ENCODE measurements around the gene RIN3. TPM values are rescaled to one million over a fixed set of nuclear protein-coding genes. Genes with fewer than 3 reads are reported as not detected.

The RIN3 gene
- total RNA-seq, 1 donor from 2014 or later, result 70.6 TPM

DNA sequence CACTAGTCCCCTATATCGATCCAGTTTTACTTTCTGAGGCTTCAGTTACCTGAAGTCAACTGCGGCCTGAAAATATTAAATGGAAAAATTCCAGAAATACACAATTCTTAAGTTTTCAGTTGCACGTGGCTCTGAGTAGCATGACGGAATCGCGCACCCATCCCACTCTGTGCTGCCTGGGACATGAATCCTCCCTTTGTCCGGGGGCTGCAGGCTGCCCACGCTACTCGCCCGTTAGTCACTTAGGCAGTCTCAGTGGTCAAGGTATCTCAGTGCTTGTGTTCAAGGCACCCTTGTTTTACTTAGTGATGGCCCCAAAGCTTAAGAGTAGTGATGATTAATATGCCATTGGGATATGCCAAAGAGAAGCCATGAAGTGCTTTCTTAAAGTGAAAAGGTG is 188.2 kb downstream of the RIN3 start:
- H3K27ac ChIP-seq, result no peak overlapping the region
- no peaks in the 10 kb centered on the region for H3K4me1 ChIP-seq
- H3K27me3 ChIP-seq (ENCODE audit: low read depth), result no peaks in the 10 kb centered on the region
- ATAC-seq (no peak), DNase-seq (no peak)
- no peaks in the 10 kb centered on the region for H3K9me3 ChIP-seq
- no peak overlapping the region for H3K4me3 ChIP-seq
- peaks cover 30% of the 10 kb centered on the region for H3K36me3 ChIP-seq
- intact Hi-C loops (cut with DNase I), result no loop called here
- TF ChIP-seq CTCF (IDR thresholded peaks at IDR 0.05), result no peak

DNA sequence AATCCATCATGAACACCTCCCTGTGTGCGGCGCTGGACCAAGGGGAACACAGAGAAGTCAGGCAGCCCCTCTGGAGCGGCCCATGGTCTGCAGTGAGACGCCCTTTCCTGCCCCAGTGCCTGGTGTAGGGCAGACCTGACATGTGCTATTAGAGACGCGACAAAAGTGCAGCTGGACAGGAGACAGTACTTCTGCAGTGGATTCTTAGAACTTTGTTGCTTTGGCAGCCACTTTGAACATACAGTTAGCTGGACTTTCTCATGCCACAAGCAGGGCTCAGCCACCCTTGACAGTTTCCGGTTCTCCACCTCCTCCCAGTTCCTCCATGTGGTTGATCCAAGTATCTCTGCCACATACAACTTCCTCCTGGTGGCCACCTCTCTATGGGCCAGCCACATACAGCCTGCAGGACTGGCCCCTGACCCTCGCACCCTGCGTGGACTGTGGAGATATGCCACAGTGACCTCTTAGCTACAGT is 188.9 kb downstream of the RIN3 start:
- peak; percentile 47 to 68 for ATAC-seq
- intact Hi-C loops (cut with DNase I), result no loop called here

DNA sequence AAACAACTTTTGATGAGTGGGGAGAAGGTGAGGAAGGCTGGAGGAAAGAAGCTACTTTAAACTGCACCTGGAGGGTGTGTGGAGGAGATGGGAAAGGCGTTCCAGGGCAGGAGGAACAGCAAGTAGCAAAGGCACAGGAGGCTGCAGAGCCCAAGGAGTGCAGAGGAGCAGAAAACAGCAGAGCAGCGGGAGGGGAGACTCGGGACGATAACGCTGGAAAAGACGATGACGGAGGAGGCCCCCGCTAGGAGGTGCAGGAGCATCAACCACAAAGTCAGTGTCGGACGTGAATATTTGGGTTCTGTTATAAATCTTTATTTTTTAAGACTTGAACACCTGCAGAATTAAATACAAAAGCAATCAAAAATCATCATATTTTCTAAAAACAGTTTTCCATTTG is 189.9 kb downstream of the RIN3 start:
- intact Hi-C loops (cut with DNase I), result no loop called here
- DNase-seq (no peak), ATAC-seq (no peak)
- H3K36me3 ChIP-seq, result peaks cover 44% of the 10 kb centered on the region
- no peak overlapping the region for H3K27ac ChIP-seq
- no peaks in the 10 kb centered on the region for H3K27me3 ChIP-seq (ENCODE audit: low read depth)
- H3K9me3 ChIP-seq, result no peaks in the 10 kb centered on the region
- no peak overlapping the region for H3K4me3 ChIP-seq
- TF ChIP-seq CTCF (IDR thresholded peaks at IDR 0.05), result no peak
- H3K4me1 ChIP-seq, result no peaks in the 10 kb centered on the region

More for the DNA sequence above, 188.9 kb downstream of the RIN3 start:
- H3K36me3 ChIP-seq, result peaks cover 36% of the 10 kb centered on the region
- no peak for DNase-seq
- no peak overlapping the region for H3K27ac ChIP-seq
- H3K9me3 ChIP-seq, result no peaks in the 10 kb centered on the region
- TF ChIP-seq CTCF (IDR thresholded peaks at IDR 0.05), result no peak
- H3K27me3 ChIP-seq (ENCODE audit: low read depth), result no peaks in the 10 kb centered on the region
- no peaks in the 10 kb centered on the region for H3K4me1 ChIP-seq
- H3K4me3 ChIP-seq, result no peak overlapping the region

GRCh38 chr14:92704036-92704804 is 190.6 kb downstream of the RIN3 start:
- DNase-seq, result no peak
- Histone ChIP-seq H3K27me3 (ENCODE audit: low read depth) (no peaks in the 10 kb centered on the region), H3K27ac (peak overlapping the region; percentile 42), H3K4me3 (no peak overlapping the region), H3K9me3 (no peaks in the 10 kb centered on the region), H3K36me3 (peaks cover 50% of the 10 kb centered on the region), H3K4me1 (no peaks in the 10 kb centered on the region)
- peak; percentile 59 to 64 for ATAC-seq
- no peak for TF ChIP-seq CTCF (IDR thresholded peaks at IDR 0.05)
- intact Hi-C loops (cut with DNase I), result no loop called here

- H3K4me1 ChIP-seq, result no peaks in the 10 kb centered on the region
- intact Hi-C loops (cut with DNase I), result no loop called here
- no peaks in the 10 kb centered on the region for H3K27me3 ChIP-seq (ENCODE audit: low read depth)
- TF ChIP-seq CTCF (IDR thresholded peaks at IDR 0.05), result no peak
- H3K4me3 ChIP-seq, result no peak overlapping the region
- H3K9me3 ChIP-seq, result no peaks in the 10 kb centered on the region
- no peak for ATAC-seq
- H3K36me3 ChIP-seq, result peaks cover 56% of the 10 kb centered on the region
- no peak for DNase-seq
- H3K27ac ChIP-seq, result no peak overlapping the region
Observed at GRCh38 chr14:92704821-92705220, 191.2 kb downstream of the RIN3 start.

Measured in lower lobe of right lung (tissue), 2 donors.